Vagina (tissue), 2 donors: ENCODE measurements around the gene KNDC1. TPM values are rescaled to one million over a fixed set of nuclear protein-coding genes. Genes with fewer than 3 reads are reported as not detected.

Experiments used
- DNase-seq, 2 donors: peaks; one replicate each; pipeline ENCODE4 v3.0.0-alpha.2; 2017; ENCODE audit errors: extremely low spot score in 2 of 2
- H3K27ac ChIP-seq: fragments of 200-600 bp; sonication (generic); one replicate; pipeline ENCODE4 v1.5.1; 2019
- H3K27me3 ChIP-seq: fragments of 200-600 bp; sonication (generic); one replicate; pipeline ENCODE4 v1.5.1; 2019
- H3K36me3 ChIP-seq, 2 donors: fragments of 200-600 bp; sonication (generic); one replicate each; pipeline ENCODE4 v1.5.1; 2017 to 2019
- H3K4me1 ChIP-seq: fragments of 200-600 bp; sonication (generic); one replicate; pipeline ENCODE4 v1.5.1; 2019
- H3K4me3 ChIP-seq, 2 donors: fragments of 200-600 bp; sonication (generic); 1 replicate in 1 of 2; 2 replicates in 1 of 2; pipeline ENCODE4 v1.5.1; 2016 to 2019
- H3K9me3 ChIP-seq: fragments of 200-600 bp; sonication (generic); one replicate; pipeline ENCODE4 v1.5.1; 2019
- CTCF ChIP-seq, 3 experiments: fragments of 450-650 bp in 2 of 3; fragments of 200-600 bp in 1 of 3; sonication (generic) in 1 of 3; IDR thresholded peaks; one replicate each; pipeline ENCODE4 v1.5.1; 2017 to 2019; ENCODE audit warnings: antibody characterized with exemption in 3 of 3, mild to moderate bottlenecking in 2 of 3, moderate library complexity in 2 of 3
- POLR2A ChIP-seq, 2 donors: fragments of 450-650 bp; IDR thresholded peaks; one replicate each; pipeline ENCODE4 v1.6.1; 2017; ENCODE audit warnings: antibody characterized with exemption in 2 of 2, mild to moderate bottlenecking in 2 of 2, moderate library complexity in 2 of 2
- POLR2AphosphoS5 ChIP-seq, 2 donors: sonication (generic); formaldehyde crosslinking; IDR thresholded peaks; one replicate each; pipeline ENCODE4 v1.9.0; 2017; ENCODE audit warnings: antibody characterized with exemption in 2 of 2, mild to moderate bottlenecking in 2 of 2, low read depth in 1 of 2; ENCODE audit not compliant: insufficient read depth in 1 of 2
- intact Hi-C: fragments of 100-400 bp; cut with DNase I; formaldehyde crosslinking; loops from one replicate; pipeline ENCODE4 v1.15.1; 2023
- total RNA-seq: library from RNA; depleted of rRNA; stranded (reverse); fragments of >200 nt; gene quantifications from one replicate; pipeline ENCODE4 v1.2.3, GENCODE V29; 2016

Gene KNDC1
- total RNA-seq, 1 donor from 2014 or later = 3.4 TPM

DNA sequence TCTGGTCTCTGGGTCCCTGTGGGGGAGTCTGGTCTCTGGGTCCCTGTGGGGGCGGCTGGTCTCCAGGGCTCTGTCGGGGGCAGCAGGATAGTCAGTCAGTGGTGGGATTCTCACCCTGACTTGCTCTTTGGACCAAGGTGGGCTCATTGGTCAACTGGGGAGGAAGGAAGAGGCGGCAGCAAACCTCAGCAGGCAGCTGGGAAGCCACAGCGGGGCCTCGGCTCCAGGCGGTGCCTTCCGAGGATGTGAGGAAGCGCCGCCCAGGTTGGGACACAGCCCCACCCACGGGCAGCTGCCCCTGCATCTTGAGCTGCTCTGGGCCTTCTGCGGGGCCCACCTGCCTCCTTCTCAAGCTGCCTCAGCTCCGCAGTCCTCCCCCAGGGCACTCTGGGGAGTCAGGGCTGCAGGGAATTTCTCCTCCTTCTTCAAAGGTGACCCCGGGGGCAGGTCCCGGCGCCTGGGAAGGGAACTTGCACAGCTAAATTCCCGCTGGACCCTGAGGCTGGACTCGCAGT is 20.4 kb upstream of the KNDC1 start:
- Histone ChIP-seq H3K4me1 (no peaks in the 10 kb centered on the region), H3K36me3 (no peaks in the 10 kb centered on the region), H3K4me3 (no peak overlapping the region), H3K27me3 (no peaks in the 10 kb centered on the region), H3K27ac (no peak overlapping the region), H3K9me3 (no peaks in the 10 kb centered on the region)
- TF ChIP-seq POLR2AphosphoS5 (IDR thresholded peaks at IDR 0.05; ENCODE audit: insufficient read depth in 1 of 2, low read depth in 1 of 2) (no peak), POLR2A (IDR thresholded peaks at IDR 0.05) (no peak), CTCF (IDR thresholded peaks at IDR 0.05) (no peak)
- intact Hi-C loops = no loop called here
- DNase-seq = peak in 1 of 2 donors; percentile 55

- TF ChIP-seq CTCF (IDR thresholded peaks at IDR 0.05) (no peak), POLR2A (IDR thresholded peaks at IDR 0.05) (no peak), POLR2AphosphoS5 (IDR thresholded peaks at IDR 0.05; ENCODE audit: insufficient read depth in 1 of 2, low read depth in 1 of 2) (no peak)
- H3K27ac ChIP-seq = no peak overlapping the region
- no peaks in the 10 kb centered on the region for H3K9me3 ChIP-seq
- H3K4me1 ChIP-seq = no peaks in the 10 kb centered on the region
- H3K27me3 ChIP-seq = no peaks in the 10 kb centered on the region
- no peaks in the 10 kb centered on the region for H3K36me3 ChIP-seq
- intact Hi-C loops = no loop called here
- DNase-seq = peak in 1 of 2 donors; percentile 67
- H3K4me3 ChIP-seq = no peak overlapping the region
Observed at GRCh38 chr10:133140417-133141143, 19.4 kb upstream of the KNDC1 start.

DNA sequence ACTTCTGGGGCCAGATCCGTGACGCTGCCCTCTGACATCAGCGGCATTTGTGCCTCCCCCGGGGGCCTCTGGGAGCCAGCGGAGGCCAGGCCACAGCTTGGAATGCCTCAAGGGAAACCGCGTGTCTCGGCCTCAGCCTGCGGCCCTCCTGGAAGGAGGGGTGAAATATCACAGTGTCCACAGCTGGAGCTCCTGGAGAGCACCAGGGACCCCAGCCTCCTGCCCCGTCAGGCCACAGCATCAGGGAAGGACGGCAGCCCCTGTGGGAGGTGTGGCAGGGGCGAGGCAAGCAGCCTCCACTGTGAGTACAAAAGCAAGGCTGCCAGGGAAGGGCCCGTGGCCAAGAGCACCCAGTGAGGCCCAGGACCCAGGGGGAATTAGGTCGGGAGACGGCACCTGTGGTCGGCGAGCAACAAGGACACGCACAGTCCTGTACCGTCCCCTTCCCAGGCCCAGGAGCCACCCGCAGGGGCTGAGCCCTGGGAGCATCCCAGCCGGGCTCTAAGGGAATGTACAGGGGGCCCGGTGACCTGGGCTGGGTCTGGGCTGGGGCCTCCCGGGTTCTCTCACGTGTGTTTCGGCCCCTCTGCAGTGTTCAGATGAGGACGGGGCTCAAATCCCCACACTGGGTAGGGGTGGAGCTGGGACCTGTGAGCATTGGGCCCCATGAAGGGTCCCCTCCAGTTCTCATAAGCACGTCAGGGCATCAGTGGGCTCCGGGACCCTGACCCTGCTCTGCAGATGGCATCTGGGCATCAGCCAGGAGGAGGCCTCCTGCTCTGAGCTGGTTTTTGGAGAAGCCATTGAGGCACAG is 18.7 kb upstream of the KNDC1 start:
- Histone ChIP-seq H3K9me3 (no peaks in the 10 kb centered on the region), H3K27me3 (no peaks in the 10 kb centered on the region), H3K27ac (no peak overlapping the region), H3K4me3 (no peak overlapping the region), H3K36me3 (no peaks in the 10 kb centered on the region), H3K4me1 (no peaks in the 10 kb centered on the region)
- no peak for TF ChIP-seq POLR2AphosphoS5 (IDR thresholded peaks at IDR 0.05; ENCODE audit: insufficient read depth in 1 of 2, low read depth in 1 of 2)
- TF ChIP-seq POLR2A (IDR thresholded peaks at IDR 0.05) = no peak
- no peak for TF ChIP-seq CTCF (IDR thresholded peaks at IDR 0.05)
- peak in 1 of 2 donors; percentile 96 for DNase-seq
- intact Hi-C loops = no loop called here

GRCh38 chr10:133141958-133142340 is 18.1 kb upstream of the KNDC1 start:
- TF ChIP-seq POLR2AphosphoS5 (IDR thresholded peaks at IDR 0.05; ENCODE audit: insufficient read depth in 1 of 2, low read depth in 1 of 2) (no peak), POLR2A (IDR thresholded peaks at IDR 0.05) (no peak), CTCF (IDR thresholded peaks at IDR 0.05) (no peak)
- no peaks in the 10 kb centered on the region for H3K27me3 ChIP-seq
- H3K4me1 ChIP-seq = no peaks in the 10 kb centered on the region
- H3K9me3 ChIP-seq = no peaks in the 10 kb centered on the region
- H3K36me3 ChIP-seq = no peaks in the 10 kb centered on the region
- peak in 1 of 2 donors; percentile 74 for DNase-seq
- H3K27ac ChIP-seq = no peak overlapping the region
- intact Hi-C loops = no loop called here
- no peak overlapping the region for H3K4me3 ChIP-seq
